B cell (primary cell): Measurements from ENCODE around the gene DNAJB6. TPM values are rescaled to one million over a fixed set of nuclear protein-coding genes. Genes with fewer than 3 reads are reported as not detected.

Experiments
- ATAC-seq: fragments of 200-7000 bp; cut with Tn5 transposase; one replicate; pipeline ENCODE4 v1.10.0; 2021; ENCODE audit warnings: low read depth, mild to moderate bottlenecking, moderate number of reproducible peaks, moderate library complexity
- CTCF ChIA-PET: fragments of 350-600 bp; sonication (Branson Sonifier 250); formaldehyde crosslinking; loops from one replicate; lab custom pipeline; 2021; ENCODE audit warnings: antibody characterized with exemption, inconsistent platforms; lab: Charles Lee
- POLR2A ChIA-PET: fragments of 350-600 bp; sonication (Branson Sonifier 250); formaldehyde crosslinking; loops from one replicate; lab custom pipeline; 2021; ENCODE audit warnings: antibody characterized with exemption; lab: Charles Lee
- DNase-seq: peaks from one replicate; pipeline ENCODE4 v3.0.0; 2013
- H2AFZ ChIP-seq: 2 replicates; pipeline ENCODE4 v1.6.1; 2012; ENCODE audit warnings: mild to moderate bottlenecking, low read depth, low read length; ENCODE audit not compliant: insufficient read depth, poor library complexity, severe bottlenecking
- H3K27ac ChIP-seq, 2 donors: 1 replicate in 1 of 2; 2 replicates in 1 of 2; pipeline ENCODE4 v1.5.1; 2012 to 2013; ENCODE audit warnings: low read length in 2 of 2, mild to moderate bottlenecking in 2 of 2, moderate library complexity in 1 of 2
- H3K27me3 ChIP-seq, 4 experiments: fragments of 200-600 bp in 1 of 4; sonication (generic) in 1 of 4; replicated peaks in 1 of 4; 1 replicate in 2 of 4; 2 replicates in 2 of 4; pipeline versions ENCODE4 v1.6.1 to v1.7.0; 2013 to 2016; ENCODE audit warnings: low read length in 3 of 4, mild to moderate bottlenecking in 2 of 4, mixed read lengths in 1 of 4, moderate library complexity in 1 of 4; ENCODE audit not compliant: insufficient read depth in 4 of 4, control insufficient read depth in 3 of 4; ENCODE audit errors: control extremely low read depth in 1 of 4
- H3K36me3 ChIP-seq, 2 experiments: replicated peaks in 1 of 2; 1 replicate in 1 of 2; 2 replicates in 1 of 2; pipeline versions ENCODE4 v1.6.1 to v1.7.1; 2013; ENCODE audit warnings: low read length in 1 of 2; ENCODE audit not compliant: insufficient read depth in 2 of 2, control insufficient read depth in 1 of 2; ENCODE audit errors: control extremely low read depth in 1 of 2, extremely low read depth in 1 of 2
- H3K4me1 ChIP-seq, 2 donors: fragments of 200-600 bp in 1 of 2; sonication (generic) in 1 of 2; 1 replicate in 1 of 2; 2 replicates in 1 of 2; pipeline versions ENCODE4 v1.5.1 to v1.6.1; 2013 to 2017; ENCODE audit warnings: low read length in 2 of 2; ENCODE audit not compliant: control insufficient read depth in 2 of 2, insufficient read depth in 2 of 2
- H3K4me2 ChIP-seq: replicated peaks from 2 replicates; pipeline ENCODE3; 2012; ENCODE audit warnings: mild to moderate bottlenecking, low read depth, low read length; ENCODE audit not compliant: poor library complexity, severe bottlenecking
- H3K4me3 ChIP-seq, 5 experiments: fragments of 200-600 bp in 1 of 5; sonication (generic) in 1 of 5; 1 replicate in 3 of 5; 2 replicates in 2 of 5; pipeline versions ENCODE4 v1.5.1 to v1.7.0; 2011 to 2016; ENCODE audit warnings: low read length in 4 of 5, mild to moderate bottlenecking in 4 of 5, low read depth in 2 of 5, control low read depth in 1 of 5, moderate library complexity in 1 of 5; ENCODE audit not compliant: insufficient read depth in 1 of 5; ENCODE audit errors: control extremely low read depth in 1 of 5, extremely low read depth in 1 of 5
- H3K79me2 ChIP-seq: fragments of 200-600 bp; sonication (generic); one replicate; pipeline ENCODE4 v1.6.0; 2016; ENCODE audit warnings: low read length; ENCODE audit not compliant: control insufficient read depth, insufficient read depth
- H3K9ac ChIP-seq: fragments of 200-600 bp; sonication (generic); 2 replicates; pipeline ENCODE4 v1.6.1; 2017; ENCODE audit warnings: mild to moderate bottlenecking, low read length, moderate library complexity
- H3K9me3 ChIP-seq, 3 donors: one replicate each; pipeline versions ENCODE4 v1.6.1 to v1.7.1; 2013; ENCODE audit warnings: low read length in 2 of 3; ENCODE audit not compliant: control insufficient read depth in 2 of 3, insufficient read depth in 1 of 3; ENCODE audit errors: control extremely low read depth in 1 of 3
- H4K20me1 ChIP-seq: 2 replicates; pipeline ENCODE4 v1.6.0; 2012; ENCODE audit warnings: mild to moderate bottlenecking, low read length; ENCODE audit not compliant: insufficient read depth, control insufficient read depth, poor library complexity, severe bottlenecking
- H3K27ac Mint-ChIP-seq: one replicate; pipeline ENCODE4 v1.8.0; 2021; ENCODE audit warnings: mixed read lengths
- H3K27me3 Mint-ChIP-seq: one replicate; pipeline ENCODE4 v1.8.0; 2021; ENCODE audit warnings: mixed read lengths
- H3K4me1 Mint-ChIP-seq: one replicate; pipeline ENCODE4 v1.8.0; 2021; ENCODE audit warnings: mixed read lengths
- H3K4me3 Mint-ChIP-seq: one replicate; pipeline ENCODE4 v1.8.0; 2021; ENCODE audit warnings: mixed read lengths
- H3K9me3 Mint-ChIP-seq: one replicate; pipeline ENCODE4 v1.8.0; 2022; ENCODE audit warnings: mixed read lengths; ENCODE audit not compliant: insufficient read depth
- EZH2 ChIP-seq: IDR thresholded peaks from 2 replicates; pipeline ENCODE4 v1.6.1; 2012; ENCODE audit warnings: borderline replicate concordance, low read depth, mild to moderate bottlenecking, moderate library complexity, low read length; ENCODE audit not compliant: insufficient read depth, poor library complexity, severe bottlenecking
- WGBS: methylation state at CpG from one replicate; pipeline ENCODE4 v1.1.5; 2013; ENCODE audit warnings: missing lambda C conversion rate; ENCODE audit not compliant: insufficient coverage; 5-methylcytosine and 5-hydroxymethylcytosine counted together
- intact Hi-C: fragments of 100-400 bp; cut with micrococcal nuclease; formaldehyde crosslinking; loops from one replicate; pipeline ENCODE4 v1.10.0; 2022
- polyA plus RNA-seq: library from polyadenylated mRNA; depleted of rRNA; stranded (reverse); fragments of >200 nt; gene quantifications from 2 replicates; pipeline ENCODE4 v1.2.3, GENCODE V29; 2012
- total RNA-seq, 2 donors: library from RNA; stranded (reverse); fragments of 120-200 nt in 1 of 2; gene quantifications; 1 replicate in 1 of 2; 2 replicates in 1 of 2; pipeline versions ENCODE4 v1.2.3 to v1.2.4, GENCODE V29; 2013 to 2022
- TF ChIP-seq, protein P1 (sequence below): fragments of 200-600 bp; IDR thresholded peaks from one replicate; pipeline ENCODE4 v1.8.0; 2022; ENCODE audit warnings: antibody characterized with exemption, mild to moderate bottlenecking

Gene DNAJB6
- total and polyA plus RNA-seq, 2 donors (not counting 1 experiment from before 2014, with no cell fraction given): 22.4 to 116 TPM

DNA sequence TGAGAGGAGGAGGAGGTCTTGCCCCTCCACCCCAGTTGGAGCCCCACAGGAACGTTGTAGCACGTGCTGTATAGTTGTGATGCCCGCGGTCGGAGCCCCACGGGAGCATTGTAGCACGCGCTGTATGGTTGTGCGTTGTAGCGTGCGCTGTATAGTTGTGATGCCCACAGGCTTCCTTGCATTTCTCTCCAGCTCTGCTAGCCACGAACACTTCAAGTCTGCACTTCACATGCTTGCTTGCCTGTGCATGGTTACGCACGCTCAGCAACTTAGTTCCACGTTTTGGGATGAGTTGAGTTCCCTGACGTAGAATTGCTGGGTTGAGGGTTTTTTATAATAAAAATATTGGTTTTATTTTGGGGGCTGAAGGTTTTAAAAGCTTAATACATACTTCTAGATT is 41.6 kb downstream of the DNAJB6 start:
- DNase-seq (no peak), ATAC-seq (no peak)
- peaks cover 72% of the 10 kb centered on the region for H3K79me2 ChIP-seq
- H3K4me1 ChIP-seq: no peaks in the 10 kb centered on the region
- WGBS: 94% methylated on average over 15 of the region's 16 CpGs
- ChIA-PET POLR2A (no interaction called here), CTCF (interaction anchor here (0.8 to 1.6 kb wide), 3 partner anchors 9 to 15 kb away, joined by 3 to 5 read pairs (median 4); no protein-coding TSS in a partner anchor)
- peaks cover 90% of the 10 kb centered on the region for H4K20me1 ChIP-seq
- H3K27me3 ChIP-seq: no peaks in the 10 kb centered on the region
- H3K27ac ChIP-seq: no peak overlapping the region
- no peaks in the 10 kb centered on the region for H3K9me3 ChIP-seq
- peaks cover 14 to 39% of the 10 kb centered on the region in 2 experiments for H3K36me3 ChIP-seq
- H2AFZ ChIP-seq: no peak overlapping the region
- H3K4me1 Mint-ChIP-seq: peaks cover 25% of the 10 kb centered on the region
- no peak overlapping the region for H3K4me3 ChIP-seq
- TF ChIP-seq, protein P1, sequence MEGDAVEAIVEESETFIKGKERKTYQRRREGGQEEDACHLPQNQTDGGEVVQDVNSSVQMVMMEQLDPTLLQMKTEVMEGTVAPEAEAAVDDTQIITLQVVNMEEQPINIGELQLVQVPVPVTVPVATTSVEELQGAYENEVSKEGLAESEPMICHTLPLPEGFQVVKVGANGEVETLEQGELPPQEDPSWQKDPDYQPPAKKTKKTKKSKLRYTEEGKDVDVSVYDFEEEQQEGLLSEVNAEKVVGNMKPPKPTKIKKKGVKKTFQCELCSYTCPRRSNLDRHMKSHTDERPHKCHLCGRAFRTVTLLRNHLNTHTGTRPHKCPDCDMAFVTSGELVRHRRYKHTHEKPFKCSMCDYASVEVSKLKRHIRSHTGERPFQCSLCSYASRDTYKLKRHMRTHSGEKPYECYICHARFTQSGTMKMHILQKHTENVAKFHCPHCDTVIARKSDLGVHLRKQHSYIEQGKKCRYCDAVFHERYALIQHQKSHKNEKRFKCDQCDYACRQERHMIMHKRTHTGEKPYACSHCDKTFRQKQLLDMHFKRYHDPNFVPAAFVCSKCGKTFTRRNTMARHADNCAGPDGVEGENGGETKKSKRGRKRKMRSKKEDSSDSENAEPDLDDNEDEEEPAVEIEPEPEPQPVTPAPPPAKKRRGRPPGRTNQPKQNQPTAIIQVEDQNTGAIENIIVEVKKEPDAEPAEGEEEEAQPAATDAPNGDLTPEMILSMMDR: no peak
- TF ChIP-seq EZH2: no peak
- H3K9me3 Mint-ChIP-seq: no peaks in the 10 kb centered on the region
- H3K9ac ChIP-seq: no peak overlapping the region
- no peak overlapping the region for H3K27ac Mint-ChIP-seq
- no peak overlapping the region for H3K4me3 Mint-ChIP-seq
- intact Hi-C loops: no loop called here
- H3K4me2 ChIP-seq: no peak overlapping the region
- H3K27me3 Mint-ChIP-seq: no peaks in the 10 kb centered on the region

DNA sequence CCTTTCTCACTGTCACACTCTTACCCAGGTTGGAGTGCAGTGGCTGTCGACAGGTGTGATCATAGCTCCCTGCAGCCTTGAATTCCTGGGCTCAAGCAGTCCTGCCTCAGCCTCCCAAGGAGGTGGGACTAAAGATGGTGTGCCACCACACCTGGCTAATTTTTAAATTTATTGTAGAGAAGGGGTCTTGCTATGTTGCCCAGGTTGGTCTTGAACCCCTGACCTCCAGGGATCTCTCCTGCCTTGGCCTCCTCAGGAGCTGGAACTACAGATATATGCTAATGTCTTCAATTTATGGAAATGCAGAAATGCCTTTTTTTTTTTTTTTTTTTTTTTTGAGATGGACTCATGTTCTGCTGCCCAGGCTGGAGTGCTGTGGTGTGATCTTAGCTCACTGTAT is 42.7 kb downstream of the DNAJB6 start:
- TF ChIP-seq EZH2: no peak
- TF ChIP-seq, protein P1: no peak
- intact Hi-C loops: no loop called here
- Histone ChIP-seq H3K9me3 (no peaks in the 10 kb centered on the region), H3K27ac (no peak overlapping the region), H3K4me1 (no peaks in the 10 kb centered on the region), H3K79me2 (peaks cover 61% of the 10 kb centered on the region), H2AFZ (no peak overlapping the region), H3K36me3 (peaks cover 12 to 44% of the 10 kb centered on the region in 2 experiments), H3K27me3 (no peaks in the 10 kb centered on the region), H3K4me3 (no peak overlapping the region), H3K4me2 (no peak overlapping the region), H4K20me1 (peaks cover 87% of the 10 kb centered on the region), H3K9ac (no peak overlapping the region)
- CTCF ChIA-PET: interaction anchor here (1.0 to 1.6 kb wide), 2 partner anchors 9 to 16 kb away, joined by 3 to 4 read pairs; no protein-coding TSS in a partner anchor
- POLR2A ChIA-PET: no interaction called here
- no peak overlapping the region for H3K27ac Mint-ChIP-seq
- no peaks in the 10 kb centered on the region for H3K9me3 Mint-ChIP-seq
- ATAC-seq (no peak), DNase-seq (no peak)
- H3K4me3 Mint-ChIP-seq: no peak overlapping the region
- 100% methylated on average over 1 of the region's 1 CpG for WGBS
- peaks cover 25% of the 10 kb centered on the region for H3K4me1 Mint-ChIP-seq
- H3K27me3 Mint-ChIP-seq: no peaks in the 10 kb centered on the region
